ENCODE measurements around the gene NARS2. TPM values are rescaled to one million over a fixed set of nuclear protein-coding genes. Genes with fewer than 3 reads are reported as not detected.

The NARS2 gene
- total and polyA plus RNA-seq, 7 donors, result 12.8 to 22.3 (median 14.5) TPM

GRCh38 chr11:78398715-78399114 is 175.9 kb downstream of the NARS2 start:
- Histone ChIP-seq H3K36me3 (ENCODE audit: insufficient read depth in 1 of 2, low read depth in 1 of 2) (no peaks in the 10 kb centered on the region), H3K27me3 (ENCODE audit: insufficient read depth in 3 of 3, low read length in 2 of 3) (no peaks in the 10 kb centered on the region), H3K4me1 (no peaks in the 10 kb centered on the region), H3K9me3 (no peaks in the 10 kb centered on the region), H3K4me3 (no peak overlapping the region), H3K27ac (no peak overlapping the region)
- DNase-seq, result no peak
- WGBS, 3 donors, result 77 to 90% (median 83%) methylated on average over 1 of the region's 1 CpG
- ATAC-seq, result no peak
- intact Hi-C loops (cut with DNase I), result no loop called here
- no peak for TF ChIP-seq CTCF (IDR thresholded peaks at IDR 0.05)

GRCh38 chr11:78397398-78397797 is 177.3 kb downstream of the NARS2 start:
- no peak overlapping the region for H3K27ac ChIP-seq
- no peak overlapping the region for H3K4me3 ChIP-seq
- no peaks in the 10 kb centered on the region for H3K36me3 ChIP-seq (ENCODE audit: insufficient read depth in 1 of 2, low read depth in 1 of 2)
- DNase-seq (no peak), ATAC-seq (no peak)
- no peak for TF ChIP-seq CTCF (IDR thresholded peaks at IDR 0.05)
- no peaks in the 10 kb centered on the region for H3K4me1 ChIP-seq
- 92 to 98% (median 92%) methylated on average over 3 of the region's 3 CpGs for WGBS, 3 donors
- no peaks in the 10 kb centered on the region for H3K27me3 ChIP-seq (ENCODE audit: insufficient read depth in 3 of 3, low read length in 2 of 3)
- intact Hi-C loops (cut with DNase I), result no loop called here
- no peaks in the 10 kb centered on the region for H3K9me3 ChIP-seq

GRCh38 chr11:78395597-78395996 is 179.1 kb downstream of the NARS2 start:
- no peaks in the 10 kb centered on the region for H3K9me3 ChIP-seq
- no peak overlapping the region for H3K4me3 ChIP-seq
- WGBS, 3 donors, result 95 to 97% (median 95%) methylated on average over 1 of the region's 1 CpG
- H3K36me3 ChIP-seq (ENCODE audit: insufficient read depth in 1 of 2, low read depth in 1 of 2), result no peaks in the 10 kb centered on the region
- no peak for TF ChIP-seq CTCF (IDR thresholded peaks at IDR 0.05)
- H3K27me3 ChIP-seq (ENCODE audit: insufficient read depth in 3 of 3, low read length in 2 of 3), result no peaks in the 10 kb centered on the region
- no peaks in the 10 kb centered on the region for H3K4me1 ChIP-seq
- ATAC-seq, result no peak
- no peak for DNase-seq
- no peak overlapping the region for H3K27ac ChIP-seq
- intact Hi-C loops (cut with DNase I), result no loop called here

- H3K27me3 ChIP-seq (ENCODE audit: insufficient read depth in 3 of 3, low read length in 2 of 3), result no peaks in the 10 kb centered on the region
- TF ChIP-seq CTCF (IDR thresholded peaks at IDR 0.05), result no peak
- H3K4me1 ChIP-seq, result no peaks in the 10 kb centered on the region
- no peak for DNase-seq
- intact Hi-C loops (cut with DNase I), result no loop called here
- no peak for ATAC-seq
- H3K27ac ChIP-seq, result no peak overlapping the region
- no peaks in the 10 kb centered on the region for H3K9me3 ChIP-seq
- H3K36me3 ChIP-seq (ENCODE audit: insufficient read depth in 1 of 2, low read depth in 1 of 2), result no peaks in the 10 kb centered on the region
- WGBS, 3 donors, result 65 to 71% (median 70%) methylated on average over 2 of the region's 2 CpGs
- H3K4me3 ChIP-seq, result no peak overlapping the region
Measured at GRCh38 chr11:78392854-78393253, 181.8 kb downstream of the NARS2 start.

- intact Hi-C loops (cut with DNase I), result no loop called here
- no peak for TF ChIP-seq CTCF (IDR thresholded peaks at IDR 0.05)
- H3K27ac ChIP-seq, result no peak overlapping the region
- DNase-seq (no peak), ATAC-seq (no peak)
- no peak overlapping the region for H3K4me3 ChIP-seq
- H3K27me3 ChIP-seq (ENCODE audit: insufficient read depth in 3 of 3, low read length in 2 of 3), result no peaks in the 10 kb centered on the region
- no peaks in the 10 kb centered on the region for H3K4me1 ChIP-seq
- H3K36me3 ChIP-seq (ENCODE audit: insufficient read depth in 1 of 2, low read depth in 1 of 2), result no peaks in the 10 kb centered on the region
- WGBS, 3 donors, result 100% methylated on average over 1 of the region's 1 CpG
- no peaks in the 10 kb centered on the region for H3K9me3 ChIP-seq
Measured at GRCh38 chr11:78391424-78391823, 183.2 kb downstream of the NARS2 start.
